IMR-90 (cell line): ENCODE measurements around the gene REN. TPM values are rescaled to one million over a fixed set of nuclear protein-coding genes. Genes with fewer than 3 reads are reported as not detected.
A peak's percentile ranks its signal among the peaks of the same experiment; 100 is the strongest.

Experiments
- ATAC-seq: fragments of 200-7000 bp; cut with Tn5 transposase; 2 replicates; pipeline ENCODE4 v1.9.1; 2020; ENCODE audit warnings: low read depth, mild to moderate bottlenecking, moderate library complexity
- BruUV-seq: library from RNA; stranded (reverse); fragments of 400-500 nt; replicated peaks from 2 replicates; lab custom pipeline; 2021; lab: Mats Ljungman, UMichigan
- CTCF ChIA-PET: fragments of 300-600 bp; formaldehyde crosslinking; extraction: SDS; loops from one replicate; lab custom pipeline; 2021; ENCODE audit warnings: antibody characterized with exemption; lab: Yijun Ruan, JAX
- POLR2A ChIA-PET: fragments of 300-600 bp; sonication (Branson Sonifier 250); formaldehyde crosslinking; loops from one replicate; lab custom pipeline; 2022; ENCODE audit warnings: antibody characterized with exemption; ENCODE audit not compliant: unreplicated experiment; lab: Charles Lee
- DNase-seq: peaks from one replicate; pipeline ENCODE4 v3.0.0; 2013
- H2AFZ ChIP-seq: replicated peaks from 2 replicates; pipeline ENCODE3; 2013; ENCODE audit warnings: low read length, mild to moderate bottlenecking; ENCODE audit not compliant: poor library complexity
- H2AK5ac ChIP-seq: 2 replicates; pipeline ENCODE4 v1.6.1; 2013; ENCODE audit warnings: low read depth, low read length, inconsistent platforms
- H2AK9ac ChIP-seq: replicated peaks from 2 replicates; pipeline ENCODE3; 2013; ENCODE audit warnings: mild to moderate bottlenecking, low read depth, low read length, moderate library complexity; ENCODE audit not compliant: poor library complexity
- H2BK120ac ChIP-seq: 2 replicates; pipeline ENCODE4 v1.6.1; 2013; ENCODE audit warnings: low read depth, low read length, inconsistent platforms
- H2BK15ac ChIP-seq: 3 replicates; pipeline ENCODE4 v1.6.1; 2013; ENCODE audit warnings: low read depth, low read length, inconsistent platforms
- H2BK20ac ChIP-seq: 2 replicates; pipeline ENCODE4 v1.6.1; 2013; ENCODE audit warnings: low read depth, mild to moderate bottlenecking, inconsistent platforms, low read length, moderate library complexity
- H2BK5ac ChIP-seq: 2 replicates; pipeline ENCODE4 v1.6.1; 2013; ENCODE audit warnings: mild to moderate bottlenecking, low read depth, low read length, inconsistent platforms; ENCODE audit not compliant: poor library complexity, severe bottlenecking
- H3K14ac ChIP-seq: replicated peaks from 2 replicates; pipeline ENCODE4 v1.6.1; 2013; ENCODE audit warnings: low read depth, low read length, inconsistent platforms
- H3K18ac ChIP-seq: 2 replicates; pipeline ENCODE4 v1.6.1; 2013; ENCODE audit warnings: low read depth, low read length, control low read depth
- H3K23ac ChIP-seq: 2 replicates; pipeline ENCODE4 v1.6.1; 2013; ENCODE audit warnings: low read depth, low read length, inconsistent platforms
- H3K27ac ChIP-seq: 2 replicates; pipeline ENCODE4 v1.5.1; 2013; ENCODE audit warnings: mild to moderate bottlenecking, control low read depth, low read length; ENCODE audit not compliant: insufficient read depth
- H3K27me3 ChIP-seq: 2 replicates; pipeline ENCODE4 v1.6.1; 2013; ENCODE audit warnings: low read length; ENCODE audit not compliant: control insufficient read depth, insufficient read depth
- H3K36me3 ChIP-seq: 2 replicates; pipeline ENCODE4 v1.6.1; 2013; ENCODE audit warnings: low read length, mixed read lengths; ENCODE audit not compliant: control insufficient read depth, insufficient read depth
- H3K4ac ChIP-seq: 2 replicates; pipeline ENCODE4 v1.6.1; 2013; ENCODE audit warnings: low read depth, low read length, inconsistent platforms
- H3K4me1 ChIP-seq: 2 replicates; pipeline ENCODE4 v1.6.1; 2013; ENCODE audit warnings: low read length, mixed read lengths; ENCODE audit not compliant: control insufficient read depth, insufficient read depth
- H3K4me2 ChIP-seq: 2 replicates; pipeline ENCODE4 v1.6.1; 2013; ENCODE audit warnings: low read depth, mild to moderate bottlenecking, control low read depth, low read length, moderate library complexity
- H3K4me3 ChIP-seq: 2 replicates; pipeline ENCODE4 v1.5.1; 2013; ENCODE audit warnings: low read depth, mild to moderate bottlenecking, control low read depth, low read length, moderate library complexity; ENCODE audit not compliant: insufficient read depth
- H3K56ac ChIP-seq: 2 replicates; pipeline ENCODE4 v1.6.1; 2013; ENCODE audit warnings: low read length, inconsistent platforms; ENCODE audit not compliant: insufficient read depth; ENCODE audit errors: extremely low read depth
- H3K79me1 ChIP-seq, 2 experiments: 2 replicates each; pipeline ENCODE4 v1.6.1; 2013; ENCODE audit warnings: low read length in 2 of 2, inconsistent platforms in 1 of 2, low read depth in 1 of 2
- H3K9ac ChIP-seq: 2 replicates; pipeline ENCODE4 v1.6.1; 2013; ENCODE audit warnings: low read depth, low read length, control low read depth
- H3K9me1 ChIP-seq: 2 replicates; pipeline ENCODE4 v1.6.1; 2013; ENCODE audit warnings: low read length, inconsistent platforms; ENCODE audit not compliant: insufficient read depth
- H3K9me3 ChIP-seq: 2 replicates; pipeline ENCODE4 v1.6.1; 2013; ENCODE audit warnings: low read length; ENCODE audit not compliant: control insufficient read depth, insufficient read depth
- H4K20me1 ChIP-seq: 2 replicates; pipeline ENCODE4 v1.6.1; 2013; ENCODE audit warnings: low read length, inconsistent platforms; ENCODE audit not compliant: insufficient read depth
- H4K5ac ChIP-seq: 2 replicates; pipeline ENCODE4 v1.6.1; 2013; ENCODE audit warnings: mild to moderate bottlenecking, low read depth, low read length, control low read depth
- H4K8ac ChIP-seq, 2 experiments: 2 replicates each; pipeline ENCODE4 v1.6.1; 2013; ENCODE audit warnings: low read depth in 2 of 2, low read length in 2 of 2, control low read depth in 1 of 2, inconsistent platforms in 1 of 2
- H4K91ac ChIP-seq: 2 replicates; pipeline ENCODE4 v1.6.1; 2013; ENCODE audit warnings: low read depth, low read length, inconsistent platforms; ENCODE audit not compliant: insufficient read depth
- BHLHE40 ChIP-seq: fragments of 150-350 bp; IDR thresholded peaks from 2 replicates; pipeline ENCODE4 v1.6.1; 2016; ENCODE audit warnings: mild to moderate bottlenecking, low read depth, low read length
- CEBPB ChIP-seq: IDR thresholded peaks from 2 replicates; pipeline ENCODE4 v1.6.1; 2012; ENCODE audit warnings: low read depth, low read length, improper control_type of control experiment
- CHD1 ChIP-seq: IDR thresholded peaks from 2 replicates; pipeline ENCODE4 v1.6.1; 2012; ENCODE audit warnings: low read depth, low read length, improper control_type of control experiment
- CTCF ChIP-seq: conservative IDR thresholded peaks from 2 replicates; pipeline ENCODE4 v1.5.1; 2012; ENCODE audit warnings: mild to moderate bottlenecking, low read depth, low read length, improper control_type of control experiment
- ELK1 ChIP-seq: fragments of 150-350 bp; IDR thresholded peaks from 2 replicates; pipeline ENCODE4 v1.6.1; 2016; ENCODE audit warnings: low read depth, mild to moderate bottlenecking, low read length, moderate library complexity, borderline replicate concordance
- FOS ChIP-seq: fragments of 150-350 bp; IDR thresholded peaks from 2 replicates; pipeline ENCODE4 v1.6.1; 2016; ENCODE audit warnings: low read depth, low read length
- MAFK ChIP-seq: IDR thresholded peaks from 2 replicates; pipeline ENCODE4 v1.6.1; 2012; ENCODE audit warnings: low read depth, low read length, improper control_type of control experiment
- MAZ ChIP-seq: IDR thresholded peaks from 2 replicates; pipeline ENCODE4 v1.6.1; 2012; ENCODE audit warnings: low read depth, mild to moderate bottlenecking, low read length, improper control_type of control experiment, moderate library complexity, borderline replicate concordance
- MXI1 ChIP-seq: IDR thresholded peaks from 2 replicates; pipeline ENCODE4 v1.6.1; 2012; ENCODE audit warnings: low read depth, mild to moderate bottlenecking, low read length, moderate library complexity, borderline replicate concordance
- NFE2L2 ChIP-seq: fragments of 150-350 bp; IDR thresholded peaks from 2 replicates; pipeline ENCODE4 v1.6.1; 2016; ENCODE audit warnings: low read depth, mild to moderate bottlenecking, low read length
- POLR2A ChIP-seq: IDR thresholded peaks from 2 replicates; pipeline ENCODE4 v1.6.1; 2012; ENCODE audit warnings: mild to moderate bottlenecking, low read depth, low read length
- RAD21 ChIP-seq: IDR thresholded peaks from 2 replicates; pipeline ENCODE4 v1.6.1; 2012; ENCODE audit warnings: low read length, improper control_type of control experiment
- RCOR1 ChIP-seq: IDR thresholded peaks from 2 replicates; pipeline ENCODE4 v1.6.1; 2012; ENCODE audit warnings: mild to moderate bottlenecking, low read length, improper control_type of control experiment; ENCODE audit not compliant: insufficient replicate concordance
- RFX5 ChIP-seq: IDR thresholded peaks from 2 replicates; pipeline ENCODE4 v1.8.0; 2012; ENCODE audit warnings: low read depth, mild to moderate bottlenecking, low read length, moderate library complexity
- SMC3 ChIP-seq: fragments of 150-350 bp; IDR thresholded peaks from 2 replicates; pipeline ENCODE4 v1.6.1; 2016; ENCODE audit warnings: low read depth, mild to moderate bottlenecking, antibody characterized with exemption, low read length, moderate library complexity
- USF2 ChIP-seq: fragments of 150-350 bp; IDR thresholded peaks from 2 replicates; pipeline ENCODE4 v1.6.1; 2017; ENCODE audit warnings: mild to moderate bottlenecking, antibody characterized with exemption, low read length, low read depth
- WGBS, 2 experiments: methylation state at CpG; one replicate each; pipeline versions ENCODE4 v1.1.5 to v1.1.7; 2013; ENCODE audit warnings: missing lambda C conversion rate in 2 of 2; ENCODE audit not compliant: insufficient read length in 1 of 2; ENCODE audit errors: extremely low coverage in 2 of 2; 5-methylcytosine and 5-hydroxymethylcytosine counted together
- dilution Hi-C: fragments of 300-500 bp; cut with HindIII; formaldehyde crosslinking; loops from one replicate; pipeline ENCODE4 v1.14.3; 2018; ENCODE audit warnings: low sequenced_read_pairs; ENCODE audit not compliant: unreplicated experiment
- in situ Hi-C: fragments of 300-500 bp; cut with MboI; formaldehyde crosslinking; loops from 3 replicates; pipeline ENCODE4 v1.14.3; 2019; ENCODE audit warnings: low sequenced_read_pairs, inconsistent platforms, mixed read lengths
- intact Hi-C: fragments of 100-400 bp; cut with micrococcal nuclease; formaldehyde crosslinking; loops from 2 replicates; pipeline ENCODE4 v1.10.0; 2022
- polyA plus RNA-seq, 3 experiments: library from polyadenylated mRNA; depleted of rRNA; stranded (reverse); fragments of >200 nt; gene quantifications; 2 replicates each; pipeline ENCODE4 v1.2.3, GENCODE V29; 2012; ENCODE audit warnings: low replicate concordance in 1 of 3
- total RNA-seq: library from RNA; depleted of rRNA; stranded (reverse); fragments of >200 nt; gene quantifications from 2 replicates; pipeline ENCODE4 v1.2.3, GENCODE V29; 2012

The REN gene
- total and polyA plus RNA-seq, 2 of the 4 experiments (the other 2 are of a cell fraction): 0.54 to 1.2 TPM

- Histone ChIP-seq H4K20me1 (no peaks in the 10 kb centered on the region), H3K4me2 (no peak overlapping the region), H3K9me1 (no peaks in the 10 kb centered on the region), H2BK120ac (no peak overlapping the region), H2BK15ac (no peak overlapping the region), H2BK5ac (no peak overlapping the region), H3K23ac (no peak overlapping the region), H3K27me3 (peaks cover 3% of the 10 kb centered on the region; the same call in 1 of the 2 replicates), H3K9ac (no peak overlapping the region), H3K4me1 (peaks cover 9% of the 10 kb centered on the region), H4K8ac (no peak overlapping the region), H3K36me3 (no peaks in the 10 kb centered on the region), H2AK5ac (no peak overlapping the region), H4K5ac (no peak overlapping the region), H3K14ac (peak overlapping the region; percentile 37; the same call in 1 of the 2 replicates), H3K18ac (no peak overlapping the region), H2BK20ac (no peak overlapping the region), H4K91ac (no peak overlapping the region; the same call in 1 of the 2 replicates), H3K79me1 (no peaks in the 10 kb centered on the region), H2AFZ (peak overlapping the region; percentile 26), H3K27ac (no peak overlapping the region), H3K4me3 (no peak overlapping the region), H2AK9ac (no peak overlapping the region), H3K9me3 (no peaks in the 10 kb centered on the region), H3K4ac (no peak overlapping the region), H3K56ac (no peak overlapping the region)
- TF ChIP-seq CHD1: no peak
- no peak for TF ChIP-seq MAZ
- TF ChIP-seq RFX5: no peak
- TF ChIP-seq SMC3: no peak
- TF ChIP-seq RAD21: no peak
- TF ChIP-seq CTCF: no peak
- TF ChIP-seq NFE2L2: no peak
- TF ChIP-seq CEBPB: no peak
- TF ChIP-seq RCOR1: no peak
- no peak for TF ChIP-seq ELK1
- TF ChIP-seq MAFK: no peak
- no peak for TF ChIP-seq FOS
- no peak for TF ChIP-seq USF2
- TF ChIP-seq POLR2A: no peak
- TF ChIP-seq MXI1: no peak
- TF ChIP-seq BHLHE40: no peak
- BruUV-seq: no TSS peak
- intact Hi-C loops: no loop called here
- ATAC-seq (no peak), DNase-seq (no peak)
- dilution Hi-C loops: no loop called here
- ChIA-PET POLR2A (no interaction called here), CTCF (interaction anchor here (0.9 kb wide), 1 partner anchor 21 kb away, joined by 3 read pairs; no protein-coding TSS in a partner anchor)
- in situ Hi-C loops: no loop called here
- 74% methylated on average over 6 of the region's 10 CpGs; no CpG with 5 or more reads in 1 of the 2 experiments for WGBS, 2 experiments
Observed at GRCh38 chr1:204186597-204186996, 20.5 kb upstream of the REN start.
